HG03378 (cell line): Measurements from ENCODE around the gene INSC.

Experiments
- ATAC-seq: cut with Tn5 transposase; IDR thresholded peaks from one replicate; pipeline ENCODE4 v1.9.1; 2021; ENCODE audit warnings: mild to moderate bottlenecking, moderate library complexity; ENCODE audit not compliant: unreplicated experiment

The INSC gene

DNA sequence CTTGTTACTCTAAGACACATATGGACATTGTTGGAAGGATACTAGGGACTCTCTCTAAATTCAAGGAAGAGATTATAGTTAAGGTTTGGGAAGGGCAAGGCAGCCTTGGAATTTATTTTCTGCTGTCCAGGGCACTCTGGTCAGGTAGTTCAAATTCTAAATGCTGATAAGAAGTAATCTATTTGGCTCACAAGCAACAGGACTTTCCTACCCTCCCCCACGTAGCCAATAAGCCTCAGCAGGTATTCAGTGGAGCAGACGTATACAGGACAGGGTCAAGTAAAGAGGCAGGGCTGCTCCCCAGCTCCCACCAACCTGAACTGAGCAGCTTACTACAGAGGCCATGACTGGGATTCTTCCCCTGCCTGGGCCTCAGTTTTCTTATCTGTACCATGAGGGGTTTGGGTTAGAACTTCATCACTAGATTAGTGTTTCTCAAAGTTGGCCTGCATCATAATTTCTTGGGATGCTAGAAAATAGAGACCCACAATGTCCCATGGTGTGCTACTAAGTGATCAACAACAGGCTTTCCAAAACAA, 6.1 kb upstream of the INSC start:
- no peak for ATAC-seq

DNA sequence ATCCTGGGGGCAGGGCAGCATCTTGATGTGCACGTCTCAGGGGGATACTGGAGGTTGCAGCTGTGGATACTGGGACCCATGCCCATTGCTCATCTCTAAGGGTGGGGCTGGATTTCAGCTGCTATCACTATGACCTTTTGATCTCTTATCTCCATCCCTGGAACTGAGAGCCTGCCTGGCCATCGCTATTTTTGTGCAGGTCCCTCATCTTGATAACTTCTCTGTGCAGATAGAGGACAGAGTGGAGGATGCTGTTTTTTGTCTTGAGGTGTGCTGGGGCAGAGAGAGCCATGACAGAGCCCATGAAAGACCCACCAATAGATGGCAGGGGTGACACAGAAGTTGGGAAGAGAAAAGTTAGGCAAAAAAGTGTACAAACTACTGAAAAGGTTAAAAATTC, 5.1 kb upstream of the INSC start:
- no peak for ATAC-seq

DNA sequence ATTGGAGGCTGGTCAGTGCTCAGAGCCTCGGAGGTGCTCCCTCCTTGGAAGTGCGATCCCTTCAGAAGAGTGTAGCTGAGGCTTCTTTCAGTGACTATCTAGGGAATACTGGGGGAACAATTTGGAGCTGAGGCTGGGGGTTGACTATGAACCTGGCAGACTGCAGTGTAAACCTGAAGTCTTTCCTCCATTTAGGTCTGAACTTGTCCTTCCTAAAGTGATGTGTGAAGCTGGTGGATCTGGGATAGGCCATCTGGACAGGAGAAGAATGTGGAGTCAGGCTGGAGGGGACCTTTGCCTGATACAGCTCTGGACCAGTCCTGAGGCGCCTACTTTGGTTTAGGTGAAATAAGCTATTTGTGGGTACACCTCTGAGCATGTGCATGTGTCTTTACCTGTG, 3.5 kb upstream of the INSC start:
- ATAC-seq: no peak

DNA sequence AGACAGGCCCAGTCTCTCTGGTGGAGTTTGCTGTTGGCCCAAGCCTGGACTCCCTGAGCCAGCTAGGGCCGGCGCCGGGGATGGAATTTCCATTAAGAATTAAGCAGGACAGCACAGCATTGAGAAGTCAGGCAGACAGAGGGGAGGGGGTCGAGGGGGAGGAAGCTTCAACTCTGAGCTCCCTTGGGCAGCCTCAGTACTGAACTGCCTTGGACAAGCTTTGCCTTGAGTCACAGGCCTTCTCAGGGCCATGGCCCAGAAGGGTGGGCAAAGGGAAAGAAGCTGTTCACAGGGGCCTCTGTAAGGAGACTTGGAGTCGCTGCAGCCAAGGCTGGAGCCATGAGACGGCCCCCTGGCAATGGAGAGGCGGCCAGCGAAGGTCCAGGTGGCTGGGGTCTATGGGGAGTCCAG, 2.6 kb upstream of the INSC start:
- ATAC-seq: no peak

DNA sequence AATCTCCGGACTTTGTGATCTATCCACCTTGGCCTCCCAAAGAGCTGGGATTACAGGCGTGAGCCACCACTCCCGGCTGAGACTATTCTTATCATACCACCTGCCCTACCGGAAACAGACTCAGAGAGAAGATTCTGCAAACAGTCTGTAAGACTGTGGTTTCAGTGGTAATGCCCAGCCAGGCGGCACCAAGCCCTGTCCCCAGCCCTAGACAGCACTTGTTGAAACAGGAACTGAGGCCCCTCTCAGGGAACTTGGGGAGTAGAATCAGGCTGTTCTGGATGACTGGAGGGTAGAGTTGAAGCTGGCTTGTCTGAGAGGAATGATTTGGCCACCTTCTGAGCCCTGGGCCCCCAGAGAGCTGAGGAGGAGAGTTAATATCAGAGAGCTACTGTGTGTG, 1.3 kb upstream of the INSC start:
- ATAC-seq: peak; percentile 95

DNA sequence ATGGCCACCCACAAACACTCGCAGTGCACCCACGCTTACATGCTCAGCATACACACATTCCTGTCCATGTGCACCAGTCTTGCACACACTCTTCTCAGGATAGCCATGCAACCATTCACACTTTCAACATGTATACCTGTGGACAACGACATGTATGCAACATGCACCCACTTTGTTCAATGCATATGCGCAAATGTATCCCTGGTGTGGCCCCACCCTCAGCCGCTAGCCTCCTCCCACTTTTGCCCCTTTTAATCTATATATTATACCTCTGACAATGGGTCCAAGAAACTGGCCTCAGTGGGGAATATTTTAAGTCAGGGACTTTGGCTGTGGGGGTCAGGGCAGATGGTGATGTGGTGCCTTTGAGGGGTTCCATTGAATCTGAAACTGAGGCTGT, 963 bp downstream of the INSC start:
- no peak for ATAC-seq

DNA sequence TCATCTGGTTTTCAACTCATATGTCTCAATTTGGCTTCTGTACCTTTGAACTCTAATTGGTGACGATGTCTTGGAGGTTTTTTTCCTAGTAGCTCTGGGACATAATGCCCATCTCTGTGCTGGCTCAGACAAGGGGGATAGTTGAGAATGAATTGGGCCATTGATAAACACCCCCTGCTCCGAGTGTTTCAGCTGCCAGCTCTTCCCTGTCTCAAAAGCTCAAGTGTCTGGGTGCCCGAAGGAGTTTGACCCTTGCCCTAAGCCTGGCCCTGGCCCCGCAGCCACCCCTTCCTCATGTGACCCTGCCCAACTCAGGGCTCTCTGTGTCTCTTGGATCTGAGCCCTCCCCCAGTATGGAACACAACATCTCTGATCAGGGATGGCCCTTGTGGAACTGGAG, 3.0 kb downstream of the INSC start:
- no peak for ATAC-seq

DNA sequence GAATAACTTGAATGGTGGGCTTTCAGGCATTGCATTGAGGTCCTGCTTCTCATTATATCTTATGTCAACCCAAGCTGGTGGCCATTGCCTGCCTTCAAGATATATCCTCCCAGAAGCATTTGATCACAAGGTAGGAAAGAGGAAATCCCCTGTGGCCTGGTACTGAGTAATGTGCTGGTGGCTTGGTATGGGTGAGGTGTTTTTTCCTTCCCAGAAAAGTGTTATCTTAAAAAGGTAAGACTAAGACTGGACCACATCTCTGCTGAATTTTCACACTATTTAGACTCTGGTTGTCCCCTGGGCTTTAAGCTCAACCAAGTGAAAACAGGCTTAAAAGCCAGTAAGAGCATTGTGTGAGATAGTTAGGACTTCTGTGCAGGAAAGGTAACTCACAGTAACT, 3.7 kb downstream of the INSC start:
- ATAC-seq: peak; percentile 58

DNA sequence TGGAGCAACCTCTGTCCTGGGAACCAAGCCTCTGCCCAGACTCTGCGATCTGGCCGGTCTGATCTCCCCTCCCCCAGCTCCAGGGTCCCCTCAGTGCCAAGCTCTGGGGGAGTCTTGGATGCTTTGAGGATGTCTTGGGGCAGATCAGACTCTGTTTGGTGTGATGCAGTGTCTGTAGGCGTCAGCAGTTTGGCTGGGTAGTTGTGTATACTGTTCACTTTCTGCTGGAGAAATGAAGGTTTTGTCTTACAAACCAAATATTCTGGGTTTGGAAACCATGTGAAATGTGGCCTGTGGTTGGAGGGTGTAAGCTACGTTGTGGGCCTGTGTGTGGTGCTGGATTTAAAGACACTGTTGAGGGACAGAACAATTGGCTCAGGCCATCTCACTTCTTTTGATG, 4.6 kb downstream of the INSC start:
- no peak for ATAC-seq

DNA sequence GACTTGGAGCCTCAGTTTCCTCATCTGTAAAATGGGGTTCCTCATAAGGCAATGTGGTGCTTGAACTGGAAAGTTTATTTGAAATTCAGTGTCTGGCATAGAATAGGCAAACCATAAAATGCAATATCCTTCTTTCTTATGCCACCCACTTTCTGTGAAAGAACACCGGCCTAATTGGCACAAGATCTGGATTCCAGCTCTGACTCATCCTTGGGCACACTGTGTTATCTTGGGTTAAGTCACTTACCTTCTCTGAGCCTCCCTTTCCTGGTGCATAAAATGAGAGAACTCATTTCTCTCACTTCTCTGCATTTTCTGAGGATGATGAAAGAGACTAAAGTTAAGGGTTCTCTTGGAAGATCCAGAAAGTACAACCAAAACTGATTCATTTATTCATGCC, 5.1 kb downstream of the INSC start:
- ATAC-seq: no peak

DNA sequence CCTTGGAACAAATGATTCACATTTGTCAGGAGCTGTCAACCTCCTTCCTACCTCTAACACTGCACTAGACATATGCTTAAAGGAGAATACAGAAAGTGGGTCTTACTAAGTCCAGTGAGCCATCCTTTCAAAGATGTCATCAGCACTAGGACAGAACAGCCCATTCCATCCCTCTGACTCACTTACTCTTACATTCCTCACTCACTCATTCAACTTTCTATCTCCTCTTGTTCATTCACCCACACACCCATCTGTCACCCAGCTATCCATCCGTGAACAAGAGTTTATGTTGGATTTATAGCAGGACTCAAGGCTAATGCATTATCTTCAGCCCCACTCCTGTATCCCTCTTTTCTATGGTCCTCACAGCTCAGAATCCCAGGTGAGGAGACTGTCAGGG, 9.1 kb downstream of the INSC start:
- no peak for ATAC-seq

DNA sequence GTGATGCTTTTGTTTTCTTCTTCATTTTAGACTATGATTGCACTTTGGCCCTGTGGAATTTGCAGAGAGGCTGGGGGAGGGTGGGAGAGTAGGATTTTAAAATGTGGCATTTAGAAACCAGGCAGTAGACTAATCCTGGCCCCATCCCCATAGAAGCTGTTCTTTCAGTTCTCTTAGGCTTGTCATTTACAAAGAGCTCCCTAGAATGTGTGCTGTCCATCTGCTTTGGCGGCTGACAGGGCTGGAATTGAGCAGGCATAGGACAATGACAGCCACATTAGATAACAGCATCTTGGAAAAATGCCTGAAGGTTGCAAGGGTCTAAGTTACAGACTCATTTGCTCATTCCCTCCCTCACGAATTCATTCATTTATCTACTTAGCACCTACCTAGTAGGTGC, 9.8 kb downstream of the INSC start:
- no peak for ATAC-seq

DNA sequence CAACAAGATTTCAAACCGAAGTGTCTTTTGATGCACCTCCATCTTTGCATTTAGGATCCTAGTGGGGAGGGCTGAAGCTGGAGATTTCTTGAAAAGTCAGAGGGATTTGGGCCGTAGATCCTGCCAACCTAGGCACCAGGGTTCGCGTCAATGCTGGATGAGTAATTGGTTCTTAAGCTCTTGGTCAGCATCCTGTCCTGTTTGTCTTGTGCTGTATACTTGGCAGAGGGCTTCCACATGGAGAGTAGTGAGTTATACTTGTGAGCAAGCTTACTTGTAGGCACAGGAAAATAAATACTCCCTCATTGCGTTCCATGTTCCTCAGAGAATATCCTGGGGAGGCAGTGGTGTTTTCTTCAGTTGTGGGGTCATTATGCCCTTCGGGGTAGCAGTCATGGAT, 12.6 kb downstream of the INSC start:
- no peak for ATAC-seq

DNA sequence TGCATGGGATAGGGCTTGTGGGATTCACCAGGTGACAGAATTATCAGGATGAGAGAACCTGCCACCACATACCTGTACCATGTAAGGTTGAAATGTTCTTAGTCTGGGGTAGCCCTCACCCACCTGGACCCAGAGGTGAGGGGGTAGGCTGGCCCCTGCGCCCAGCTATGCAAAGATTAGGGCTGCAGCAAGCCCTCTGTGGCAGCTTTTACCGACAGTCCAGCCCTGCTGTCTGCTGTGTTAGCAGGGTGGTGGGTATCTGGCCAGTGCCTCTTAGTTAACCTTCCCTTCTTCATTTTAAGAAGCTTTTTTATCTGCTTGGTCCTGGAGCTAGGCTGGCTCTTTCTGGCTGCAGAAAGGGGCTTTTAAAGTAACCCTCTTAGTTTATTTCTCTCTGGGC, 13.9 kb downstream of the INSC start:
- no peak for ATAC-seq

DNA sequence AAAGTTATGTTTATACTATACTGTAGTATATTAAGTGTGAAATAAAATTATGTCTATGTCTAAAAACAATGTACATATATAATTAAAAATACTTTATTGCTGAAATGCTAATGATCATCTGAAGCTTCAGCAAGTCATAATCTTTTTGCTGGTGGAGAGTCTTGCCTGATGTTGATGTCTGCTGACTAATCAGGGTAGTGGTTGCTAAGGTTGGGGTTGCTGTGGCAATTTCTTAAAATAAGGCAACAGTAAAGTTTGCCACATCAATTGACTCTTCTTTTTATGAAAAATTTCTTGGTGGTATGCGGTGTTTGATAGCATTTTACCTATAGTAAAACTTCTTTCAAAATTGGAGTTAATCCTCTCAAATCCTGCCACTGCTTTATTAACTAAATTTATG, 21.4 kb downstream of the INSC start:
- ATAC-seq: no peak

DNA sequence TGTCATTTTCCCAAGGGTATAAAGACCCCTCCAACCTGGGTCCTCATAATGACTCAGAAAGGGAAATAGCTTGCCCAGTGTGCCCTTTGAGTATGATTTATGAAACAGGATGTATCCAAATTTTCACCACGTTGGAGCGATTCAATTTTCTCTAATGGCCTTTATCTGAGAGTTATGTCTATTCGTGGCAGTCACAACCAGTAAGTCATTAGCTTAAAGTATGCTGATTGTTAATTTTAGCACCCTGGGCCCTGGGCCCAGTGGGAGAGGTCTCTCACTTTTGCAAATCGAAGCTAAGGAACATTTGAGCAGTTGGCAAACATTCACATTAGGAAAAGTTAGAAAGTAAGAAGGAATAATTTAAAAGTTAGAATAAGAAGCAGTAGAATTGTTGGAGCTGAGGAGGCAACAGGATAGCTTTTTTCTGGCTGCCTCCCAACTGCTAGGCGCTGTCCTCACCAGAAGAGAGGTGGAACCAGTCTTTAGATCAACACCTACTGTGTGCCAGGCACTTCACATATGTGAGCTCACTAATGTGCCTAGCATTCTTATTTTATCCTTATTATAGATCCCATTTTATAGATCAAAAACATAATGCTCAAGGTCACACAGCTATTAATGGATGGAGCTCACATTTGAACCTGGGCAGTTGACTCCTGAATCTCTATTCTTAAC, 24.5 kb downstream of the INSC start:
- no peak for ATAC-seq

DNA sequence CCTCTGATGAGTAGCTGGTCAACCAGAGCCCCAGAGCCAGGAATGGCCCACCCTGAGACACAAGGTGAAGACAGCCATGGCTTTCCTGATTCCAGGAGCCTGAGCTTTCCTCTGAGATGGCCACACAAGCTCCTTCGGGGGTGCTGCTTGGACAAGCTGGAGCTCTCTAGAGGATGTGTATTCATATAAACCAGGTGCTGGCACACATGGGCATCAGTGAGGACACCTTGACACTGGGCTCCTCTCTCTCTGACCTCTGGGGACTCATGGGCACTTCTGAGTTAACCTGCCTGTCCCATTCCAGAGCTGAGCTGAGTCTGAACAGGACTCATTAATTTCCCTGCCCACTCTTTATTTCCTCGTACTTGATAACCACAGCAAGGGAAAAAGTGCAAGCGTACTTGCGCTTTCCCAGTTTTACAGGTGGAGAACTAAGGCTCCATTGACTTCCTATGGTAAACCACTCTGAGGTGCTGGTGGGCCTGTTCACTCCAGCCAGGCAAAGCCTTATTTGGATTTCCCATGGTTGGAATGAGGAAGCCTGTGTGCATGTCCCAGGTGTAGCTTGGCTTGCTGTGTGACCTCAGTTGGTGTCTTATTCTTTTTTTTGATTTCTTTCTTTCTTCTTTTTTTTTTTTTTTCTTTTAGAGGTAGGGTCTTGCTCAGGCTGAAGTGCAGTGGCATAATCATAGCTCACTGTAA, 25.4 kb downstream of the INSC start:
- no peak for ATAC-seq

DNA sequence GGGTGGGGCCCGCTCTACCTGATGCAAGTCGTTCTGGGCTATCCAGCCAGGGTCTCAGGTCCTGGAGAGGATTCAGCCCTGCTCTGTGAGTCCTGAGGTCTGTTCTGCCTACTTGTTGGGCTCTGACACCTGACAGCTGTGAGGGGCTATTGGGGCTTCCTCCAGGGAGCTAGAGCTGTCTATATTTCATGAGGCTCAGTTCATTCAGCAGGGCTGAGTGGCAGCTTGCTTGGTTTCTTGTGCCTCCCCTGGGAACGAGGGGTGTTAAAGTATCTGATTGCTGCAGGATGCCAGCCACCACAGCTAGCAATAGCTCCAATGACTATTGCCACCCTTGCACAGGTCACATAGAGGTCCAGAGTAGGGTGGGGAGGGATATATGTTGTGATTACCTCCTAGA, 26.7 kb downstream of the INSC start:
- no peak for ATAC-seq

DNA sequence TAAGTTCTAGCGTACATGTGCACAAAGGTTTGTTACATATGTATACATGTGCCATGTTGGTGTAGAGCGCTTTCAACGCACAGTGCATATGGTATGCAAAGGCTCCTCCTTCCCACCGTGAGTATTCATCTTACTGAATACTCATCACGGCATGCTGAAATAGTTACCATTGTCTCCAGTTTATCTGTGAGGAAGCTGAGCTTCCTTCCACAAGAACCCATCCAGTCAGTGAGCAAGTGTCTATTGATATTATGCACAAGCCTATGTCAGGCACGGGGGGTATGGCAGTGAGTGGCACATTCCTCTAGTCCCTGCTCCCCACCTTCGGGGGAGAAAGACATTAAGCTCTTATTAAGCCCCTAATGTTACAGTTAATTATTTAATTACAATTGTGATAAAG, 28.1 kb downstream of the INSC start:
- ATAC-seq: no peak

DNA sequence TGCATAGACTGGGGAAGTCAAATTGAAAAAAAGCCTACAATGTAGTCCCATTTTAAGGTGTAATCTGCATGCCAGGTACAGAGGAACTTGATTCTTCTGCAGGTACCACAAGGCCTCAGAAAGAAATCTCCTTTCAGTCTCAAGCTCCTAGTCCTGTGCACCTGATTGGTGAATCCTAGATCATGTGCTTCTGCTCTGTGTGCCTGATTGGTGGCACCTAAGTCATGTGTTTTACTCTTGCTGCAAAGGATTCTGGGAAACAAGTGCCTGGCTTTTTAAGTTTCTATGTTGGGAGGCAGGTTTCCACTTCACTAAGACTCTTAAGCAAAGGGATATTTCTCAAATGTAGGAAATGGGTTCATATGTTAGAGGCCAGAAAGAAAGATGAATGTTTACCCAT, 29.1 kb downstream of the INSC start:
- no peak for ATAC-seq

DNA sequence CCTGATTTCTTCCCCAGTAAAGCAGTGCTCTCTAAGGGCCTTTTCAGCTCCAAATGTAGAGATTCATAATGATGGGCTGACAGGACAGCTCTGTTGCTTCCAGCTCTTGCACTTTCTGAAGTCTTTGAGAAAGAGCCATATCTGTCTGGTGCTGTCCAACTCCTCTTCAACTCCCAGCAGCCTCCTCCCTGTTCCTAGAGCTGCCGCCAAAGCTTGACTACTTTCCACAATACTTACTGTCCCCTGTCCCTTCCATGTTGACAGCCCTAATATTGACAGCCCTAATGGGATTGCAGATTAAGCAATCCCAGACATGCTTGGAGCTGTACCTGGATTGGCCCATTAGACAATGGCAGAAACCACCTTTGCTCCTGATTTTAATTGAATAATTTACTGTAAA, 29.6 kb downstream of the INSC start:
- ATAC-seq: no peak

DNA sequence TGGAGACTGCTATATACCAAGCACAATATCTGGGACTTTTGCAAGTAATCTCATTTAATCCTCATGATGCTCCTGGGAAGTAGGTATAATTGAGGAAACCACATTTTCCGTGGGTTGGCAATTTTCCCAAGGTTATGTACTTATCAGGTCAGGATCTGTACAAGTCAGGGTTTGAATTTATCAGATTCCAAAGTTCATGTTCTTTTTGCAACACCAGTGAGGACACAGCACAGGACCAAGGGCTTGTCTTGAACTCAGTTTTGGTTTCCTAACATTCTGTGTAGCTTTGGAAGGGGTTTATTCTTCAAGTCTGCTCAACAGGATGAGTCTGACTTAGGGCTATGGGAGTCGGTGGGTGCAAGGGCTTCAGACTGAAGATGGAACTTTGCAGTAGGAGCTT, 30.4 kb downstream of the INSC start:
- no peak for ATAC-seq

DNA sequence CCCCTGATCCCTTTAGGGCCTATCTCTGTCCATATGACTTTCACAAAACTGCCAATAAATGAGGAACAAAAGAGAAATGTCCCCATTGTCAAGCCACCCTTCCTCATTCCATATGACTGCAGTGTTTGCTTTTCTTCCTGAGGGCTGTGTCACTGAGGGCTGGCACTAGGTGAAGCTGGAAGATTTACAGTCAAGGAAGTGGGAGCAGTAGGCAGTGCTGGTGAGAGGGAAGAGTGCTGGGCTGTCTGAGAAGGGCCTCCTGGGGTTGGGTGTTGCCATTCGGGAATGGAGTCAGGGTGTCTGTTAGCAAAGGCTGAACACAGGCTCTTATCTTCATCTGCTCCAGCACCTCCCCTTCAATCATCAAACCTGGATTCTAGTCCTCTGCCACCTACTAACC, 30.9 kb downstream of the INSC start:
- ATAC-seq: no peak
